Stimulated activated CD8-positive, alpha-beta memory T cell treated with anti-CD3 and anti-CD28 coated beads, Interleukin-7, amount 100 ng/mL, for 4 hours (primary cell): ENCODE measurements around the gene OR10G6.
"Not testable (repeated sequence)": the region's sequence is repeated elsewhere in the genome, so short reads cannot be mapped to it uniquely, and the experiment has no call there.

Experiments
- DNase-seq, 2 donors: peaks; one replicate each; pipeline ENCODE4 v3.0.0-alpha.2; 2020; ENCODE audit warnings: low read depth in 2 of 2

OR10G6 gene, protein sequence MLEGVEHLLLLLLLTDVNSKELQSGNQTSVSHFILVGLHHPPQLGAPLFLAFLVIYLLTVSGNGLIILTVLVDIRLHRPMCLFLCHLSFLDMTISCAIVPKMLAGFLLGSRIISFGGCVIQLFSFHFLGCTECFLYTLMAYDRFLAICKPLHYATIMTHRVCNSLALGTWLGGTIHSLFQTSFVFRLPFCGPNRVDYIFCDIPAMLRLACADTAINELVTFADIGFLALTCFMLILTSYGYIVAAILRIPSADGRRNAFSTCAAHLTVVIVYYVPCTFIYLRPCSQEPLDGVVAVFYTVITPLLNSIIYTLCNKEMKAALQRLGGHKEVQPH

DNA sequence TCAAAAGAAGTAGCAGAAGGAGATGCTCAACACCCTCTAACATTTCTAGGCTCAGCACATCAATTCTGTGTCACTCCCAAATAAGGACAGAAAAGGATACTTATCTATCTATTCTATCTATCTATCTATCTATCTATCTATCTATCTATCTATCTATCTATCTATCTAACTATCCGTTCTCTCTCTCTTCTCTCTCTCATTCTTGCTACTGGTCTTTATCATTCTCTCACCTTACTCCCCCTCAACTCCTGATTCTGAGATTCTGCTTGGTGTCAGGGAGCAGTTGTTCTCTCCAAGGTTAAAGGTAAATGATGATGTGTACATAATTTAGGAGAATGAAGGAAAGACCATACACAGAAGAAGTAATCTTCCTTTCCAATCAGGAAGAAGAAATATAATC lies at the start of gene OR10G6:
Gene OR10G6 (minus strand): TSS at position 43 of the 400 bp plus-strand sequence. CDS start 0 bp downstream, at position 43.
- DNase-seq = no peak

DNA sequence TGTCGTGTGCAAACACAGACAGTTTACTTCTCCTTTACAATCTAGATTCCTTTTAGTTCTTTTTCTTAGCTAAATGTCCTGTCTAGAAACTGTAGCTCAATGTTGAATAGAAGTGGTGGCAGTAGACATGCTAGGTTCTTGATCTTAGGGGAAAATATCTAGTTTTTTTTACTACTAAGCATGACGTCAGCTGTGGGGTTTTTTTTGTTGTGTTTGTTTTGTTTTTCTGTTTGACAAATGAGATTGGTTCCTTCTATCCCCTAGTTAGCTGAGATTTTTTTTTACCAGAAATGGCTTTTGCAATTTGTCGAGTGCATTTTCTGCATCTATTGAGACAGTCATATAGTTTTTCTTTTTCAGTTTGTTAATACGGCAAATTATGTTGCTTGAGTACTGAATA lies 48.5 kb upstream of the OR10G6 start:
- no peak for DNase-seq

DNA sequence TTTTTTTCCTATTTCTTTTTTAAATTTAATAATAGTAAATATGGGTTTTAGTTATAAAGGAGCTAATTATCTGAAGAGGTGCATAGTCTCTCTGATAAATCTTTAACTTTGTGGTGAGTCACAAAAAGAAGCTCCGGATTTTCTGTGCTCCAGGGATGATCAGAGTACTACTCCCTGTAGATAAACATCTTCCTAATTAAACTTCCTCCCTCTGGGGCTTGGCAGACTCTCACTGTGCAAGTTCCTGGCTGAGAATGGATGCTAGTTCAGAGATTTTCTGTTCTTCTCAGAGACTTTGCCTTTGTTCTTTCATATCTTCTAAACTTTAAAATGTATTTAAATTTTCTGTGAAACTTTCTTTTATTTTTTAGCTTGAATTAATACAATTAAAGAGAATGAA lies 46.3 kb upstream of the OR10G6 start, which contains the start of gene OR10G7:
Gene OR10G7 (minus strand): TSS at position 72 of the 400 bp plus-strand sequence. CDS start 2,324 bp downstream, outside the sequence.
- DNase-seq = no peak

DNA sequence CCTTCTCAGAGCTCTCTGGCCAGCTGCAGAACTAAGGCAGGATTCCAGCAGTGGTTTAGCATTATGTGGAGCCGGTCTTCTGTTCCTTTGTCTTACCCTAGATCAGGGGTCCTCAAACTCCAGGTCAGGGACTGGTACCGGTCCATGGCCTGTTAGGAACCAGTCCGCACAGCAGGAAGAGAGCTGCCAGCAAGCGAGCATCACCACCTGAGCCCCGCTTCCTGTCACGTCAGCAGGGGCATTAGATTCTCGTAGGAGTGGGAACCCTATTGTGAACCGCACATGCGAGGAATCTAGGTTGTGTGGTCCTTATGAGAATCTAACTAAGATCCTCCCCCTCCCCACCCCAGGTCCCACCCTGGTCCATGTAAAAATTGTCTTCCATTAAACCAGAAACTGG lies 44.6 kb upstream of the OR10G6 start:
- no peak for DNase-seq

DNA sequence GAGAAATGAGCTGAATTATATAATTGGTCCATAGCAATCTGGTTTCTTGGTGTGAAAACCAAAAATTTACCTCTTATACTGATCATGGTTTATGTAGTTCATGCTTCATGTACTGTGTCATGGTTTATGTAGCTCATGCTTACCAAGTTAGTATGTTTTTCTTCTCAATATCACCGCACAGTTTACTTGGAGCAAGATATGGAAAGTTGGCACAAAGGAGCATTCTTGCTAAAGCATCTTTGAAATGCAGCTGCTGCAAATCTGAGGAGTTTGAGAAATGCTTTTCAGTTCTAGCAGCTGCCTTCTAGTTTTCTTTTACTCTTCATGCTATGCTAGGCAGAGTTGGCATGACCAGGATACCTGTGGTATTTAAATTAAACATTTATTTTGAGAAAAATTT lies 41.7 kb upstream of the OR10G6 start:
- no peak for DNase-seq

DNA sequence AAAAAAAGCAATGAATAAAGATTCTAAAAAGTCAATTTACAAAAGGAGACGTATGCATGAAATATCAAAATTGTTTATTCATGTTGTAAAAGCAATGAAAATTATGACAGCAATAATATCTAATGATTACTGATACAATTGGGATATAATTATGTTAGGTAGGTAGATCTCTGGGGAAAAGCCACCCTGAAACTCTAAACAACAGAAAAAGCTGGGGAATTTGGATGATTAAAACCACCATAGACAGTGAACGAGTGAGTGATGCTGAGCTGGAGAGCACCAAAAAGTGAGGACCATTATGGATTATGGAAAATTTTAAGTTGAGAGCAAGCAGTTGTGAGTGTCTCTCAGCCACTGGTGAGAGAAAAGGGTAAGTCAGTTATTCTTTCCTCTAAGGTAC lies 31.5 kb upstream of the OR10G6 start, which contains the start of gene OR10G8:
Gene OR10G8 (plus strand): TSS at position 301 of the 400 bp plus-strand sequence. CDS start 2,825 bp downstream, outside the sequence.
- DNase-seq = no peak

DNA sequence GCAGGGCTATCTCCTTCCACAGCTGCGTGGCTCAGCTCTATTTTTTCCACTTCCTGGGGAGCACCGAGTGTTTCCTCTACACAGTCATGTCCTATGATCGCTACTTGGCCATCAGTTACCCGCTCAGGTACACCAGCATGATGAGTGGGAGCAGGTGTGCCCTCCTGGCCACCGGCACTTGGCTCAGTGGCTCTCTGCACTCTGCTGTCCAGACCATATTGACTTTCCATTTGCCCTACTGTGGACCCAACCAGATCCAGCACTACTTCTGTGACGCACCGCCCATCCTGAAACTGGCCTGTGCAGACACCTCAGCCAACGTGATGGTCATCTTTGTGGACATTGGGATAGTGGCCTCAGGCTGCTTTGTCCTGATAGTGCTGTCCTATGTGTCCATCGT lies 20.9 kb upstream of the OR10G6 start:
- DNase-seq = not testable (repeated sequence)

DNA sequence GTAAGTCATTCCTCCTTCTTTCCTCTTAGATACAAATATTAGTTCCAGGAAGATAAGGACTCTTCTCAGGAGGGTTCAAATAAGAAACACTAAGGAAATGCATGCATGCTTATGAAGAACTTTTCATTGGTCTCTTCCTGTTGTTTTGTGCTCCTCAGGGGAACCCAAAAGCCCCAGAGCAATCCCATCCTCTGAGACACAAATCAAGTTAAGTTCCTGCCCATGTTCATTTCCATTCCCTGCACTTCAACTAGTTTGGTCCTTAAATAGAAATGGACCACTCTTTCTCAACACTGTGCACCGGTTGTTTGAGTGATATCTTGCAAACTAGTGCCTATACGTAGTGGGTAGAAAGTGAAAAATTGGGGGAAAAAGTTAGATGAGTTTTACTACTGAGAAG lies 17.7 kb upstream of the OR10G6 start, which contains the start of gene OR10G4:
Gene OR10G4 (plus strand): TSS at position 301 of the 400 bp plus-strand sequence. CDS start 2,578 bp downstream, outside the sequence.
- no peak for DNase-seq

DNA sequence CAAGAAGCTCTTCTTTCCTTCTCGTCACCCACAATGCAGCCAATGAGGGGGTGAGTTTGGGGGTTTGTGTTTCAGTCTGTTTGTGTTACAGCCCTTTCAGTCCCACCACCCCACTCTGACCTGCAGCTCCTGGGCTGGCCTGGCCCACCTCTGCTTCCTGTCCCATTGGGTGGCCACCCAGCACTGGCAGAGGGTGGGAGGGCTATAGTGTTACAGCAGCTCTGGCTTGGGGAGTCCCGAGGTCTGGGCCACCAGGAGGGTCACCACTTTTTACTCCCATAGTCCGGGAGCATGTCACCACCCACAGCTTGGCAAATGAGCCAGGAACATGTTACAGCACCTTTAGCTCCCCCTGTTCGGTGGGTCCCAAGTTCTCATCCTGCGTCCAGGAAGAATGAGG lies 15.7 kb downstream of the OR10G6 start:
- no peak for DNase-seq

DNA sequence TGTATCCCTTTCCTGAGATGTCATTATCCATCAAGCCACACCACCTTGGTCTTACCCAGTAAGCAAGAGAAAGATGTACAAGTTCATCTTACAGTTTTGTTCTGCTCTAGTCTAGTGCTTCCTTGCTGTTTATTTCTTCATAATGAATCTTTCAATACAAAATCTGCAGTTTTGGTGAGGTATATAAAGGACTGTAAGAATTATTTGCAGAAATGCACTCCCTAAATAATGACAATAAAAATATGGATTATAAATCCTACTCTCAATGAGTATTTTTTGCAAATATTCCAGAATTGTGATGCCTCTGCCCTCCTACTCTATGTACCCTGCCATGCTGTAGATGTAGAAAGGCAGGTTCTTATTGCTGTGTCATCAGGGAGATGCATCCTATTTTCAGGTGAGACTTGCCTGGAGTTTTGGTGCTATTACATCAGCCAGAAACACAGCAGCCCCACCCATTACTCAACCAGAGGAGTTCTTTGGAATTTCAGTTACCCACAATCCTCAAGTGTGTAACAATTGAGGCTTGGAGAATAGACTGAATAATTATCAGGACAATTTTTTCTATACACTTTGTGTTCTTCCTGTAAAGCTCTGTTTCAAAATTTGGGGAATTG lies 17.1 kb downstream of the OR10G6 start, which contains the start of gene OR10S1:
Gene OR10S1 (minus strand): TSS at position 51 of the 617 bp plus-strand sequence. CDS start 117 bp downstream, outside the sequence.
- DNase-seq = no peak

DNA sequence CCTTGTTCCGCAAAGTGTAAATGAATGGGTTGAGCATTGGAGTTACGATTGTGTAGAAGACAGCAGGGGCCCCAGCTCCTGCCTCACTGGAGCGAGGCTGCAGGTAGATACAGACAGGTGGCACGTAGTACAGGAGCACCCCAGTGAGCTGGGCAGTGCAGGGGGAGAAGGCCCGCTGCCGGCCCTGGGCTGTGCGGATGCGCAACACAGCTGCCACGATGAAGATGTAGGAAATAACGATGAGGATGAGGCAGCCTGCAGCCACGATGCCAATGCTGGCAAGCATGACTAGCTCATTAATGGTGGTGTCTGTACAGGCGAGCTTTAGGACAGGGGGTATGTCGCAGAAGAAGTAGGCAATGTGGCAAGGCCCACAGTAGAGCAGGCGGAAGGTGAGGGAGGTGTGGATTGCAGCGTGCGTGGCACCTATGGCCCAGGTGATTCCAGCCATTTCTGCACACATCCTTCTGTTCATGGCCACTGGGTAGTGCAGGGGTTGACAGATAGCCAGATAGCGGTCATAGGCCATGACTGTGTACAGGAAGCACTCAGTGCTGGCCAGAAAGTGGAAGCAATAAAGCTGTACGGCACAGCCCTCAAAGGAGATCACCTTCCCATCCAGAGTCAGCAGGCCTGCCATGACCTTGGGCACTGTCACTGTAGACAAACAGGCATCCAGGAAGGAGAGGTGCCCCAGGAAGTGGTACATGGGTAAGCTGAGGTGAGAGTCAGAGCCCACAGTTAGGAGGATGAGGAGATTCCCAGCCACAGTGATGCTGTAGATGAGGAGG lies 18.0 kb downstream of the OR10G6 start:
- no peak for DNase-seq

DNA sequence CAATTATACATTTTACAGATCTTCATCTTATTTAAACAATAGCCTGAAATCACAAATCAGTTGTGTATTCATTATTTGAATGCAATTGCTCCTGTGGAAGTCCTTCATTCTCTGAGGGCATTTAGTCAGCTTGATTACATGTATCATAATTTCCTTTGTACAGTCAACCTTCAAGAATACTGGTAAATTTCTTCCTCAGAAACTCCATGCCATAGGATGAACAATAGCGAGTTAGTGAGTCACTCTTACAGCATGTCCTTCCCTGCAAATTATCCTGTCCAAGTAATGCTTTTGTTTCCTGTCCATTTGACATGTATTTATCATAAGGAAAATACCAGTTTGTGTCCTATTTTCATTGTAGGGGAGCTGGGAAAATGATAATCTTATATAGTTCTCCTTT lies 21.1 kb downstream of the OR10G6 start:
- no peak for DNase-seq

DNA sequence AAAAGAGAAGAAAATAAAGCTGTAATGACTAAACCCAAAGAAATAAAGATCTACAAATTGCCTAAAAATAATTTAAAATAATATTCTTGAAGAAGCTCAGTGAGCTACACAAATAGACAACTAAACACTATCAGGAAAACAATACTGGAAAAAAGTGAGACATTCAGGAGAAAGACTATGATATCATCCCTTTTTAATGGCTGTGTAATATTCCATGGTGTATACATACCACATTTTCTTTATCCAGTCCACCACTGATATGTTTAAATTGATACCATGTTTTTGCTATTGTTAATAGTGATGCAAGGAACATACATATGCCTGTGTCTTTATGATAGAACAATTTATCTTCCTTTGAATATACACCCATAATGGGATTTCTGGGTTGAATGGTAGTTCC lies 38.2 kb downstream of the OR10G6 start:
- no peak for DNase-seq

DNA sequence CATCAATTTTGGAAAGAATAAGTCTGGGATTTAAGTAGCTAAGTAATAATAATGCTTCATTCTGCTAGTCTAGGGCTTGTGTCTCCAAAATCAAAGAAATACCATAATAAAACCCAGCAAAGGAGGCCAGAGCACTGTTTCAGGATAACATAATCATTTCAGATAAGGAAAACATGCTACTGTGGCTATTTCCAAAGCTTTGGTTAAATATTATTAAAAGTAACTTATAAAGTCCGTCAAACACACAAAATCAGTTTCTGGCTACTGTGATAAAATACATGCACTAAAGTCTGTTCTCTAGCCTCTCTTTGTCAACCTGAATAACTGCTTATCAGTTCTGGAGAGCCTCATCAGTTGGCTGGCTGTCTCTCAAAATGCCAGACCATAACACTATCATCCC lies 49.8 kb downstream of the OR10G6 start:
- no peak for DNase-seq
